Measurements from ENCODE around the gene ASIC1.

ASIC1 gene

GRCh38 chr12:50120953-50121352 lies 63.6 kb downstream of the ASIC1 start:
- H3K4me3 Mint-ChIP-seq = no peak overlapping the region

GRCh38 chr12:50121641-50122040 lies 64.2 kb downstream of the ASIC1 start:
- H3K4me3 Mint-ChIP-seq = no peak overlapping the region
- intact Hi-C loops (cut with micrococcal nuclease) = no loop called here
- H3K36me3 Mint-ChIP-seq (ENCODE audit: low read depth) = peaks cover 94% of the 10 kb centered on the region
- H3K27ac Mint-ChIP-seq = no peak overlapping the region
- H3K9me3 Mint-ChIP-seq = no peaks in the 10 kb centered on the region
- peaks cover 22% of the 10 kb centered on the region for H3K4me1 Mint-ChIP-seq (ENCODE audit: low read depth)
- H3K27me3 Mint-ChIP-seq = no peaks in the 10 kb centered on the region

More at GRCh38 chr12:50120953-50121352, 63.6 kb downstream of the ASIC1 start:
- Mint-ChIP-seq H3K4me1 (ENCODE audit: low read depth) (peaks cover 29% of the 10 kb centered on the region), H3K27me3 (no peaks in the 10 kb centered on the region), H3K9me3 (no peaks in the 10 kb centered on the region), H3K36me3 (ENCODE audit: low read depth) (peaks cover 94% of the 10 kb centered on the region), H3K27ac (no peak overlapping the region)
- intact Hi-C loops (cut with micrococcal nuclease) = no loop called here

GRCh38 chr12:50123203-50123602 lies 65.8 kb downstream of the ASIC1 start:
- Mint-ChIP-seq H3K4me1 (ENCODE audit: low read depth) (peaks cover 14% of the 10 kb centered on the region), H3K27ac (no peak overlapping the region), H3K27me3 (no peaks in the 10 kb centered on the region)

GRCh38 chr12:50127546-50127945 lies 70.2 kb downstream of the ASIC1 start:
- H3K36me3 Mint-ChIP-seq (ENCODE audit: low read depth) = peaks cover 96% of the 10 kb centered on the region
- intact Hi-C loops (cut with micrococcal nuclease) = no loop called here
- no peaks in the 10 kb centered on the region for H3K9me3 Mint-ChIP-seq
- H3K4me1 Mint-ChIP-seq (ENCODE audit: low read depth) = peaks cover 41% of the 10 kb centered on the region
- no peak overlapping the region for H3K4me3 Mint-ChIP-seq
- H3K27ac Mint-ChIP-seq = no peak overlapping the region
- no peaks in the 10 kb centered on the region for H3K27me3 Mint-ChIP-seq

More at GRCh38 chr12:50123203-50123602, 65.8 kb downstream of the ASIC1 start:
- intact Hi-C loops (cut with micrococcal nuclease) = no loop called here
- Mint-ChIP-seq H3K9me3 (no peaks in the 10 kb centered on the region), H3K36me3 (ENCODE audit: low read depth) (peaks cover 94% of the 10 kb centered on the region), H3K4me3 (no peak overlapping the region)

- intact Hi-C loops (cut with micrococcal nuclease) = no loop called here
- H3K4me1 Mint-ChIP-seq (ENCODE audit: low read depth) = peaks cover 45% of the 10 kb centered on the region
- H3K4me3 Mint-ChIP-seq = no peak overlapping the region
- H3K9me3 Mint-ChIP-seq = no peaks in the 10 kb centered on the region
- H3K27me3 Mint-ChIP-seq = no peaks in the 10 kb centered on the region
- peak overlapping the region; percentile 48 for H3K27ac Mint-ChIP-seq
- H3K36me3 Mint-ChIP-seq (ENCODE audit: low read depth) = peaks cover 95% of the 10 kb centered on the region
Observed at GRCh38 chr12:50129290-50129689, 71.9 kb downstream of the ASIC1 start.

- H3K9me3 Mint-ChIP-seq = no peaks in the 10 kb centered on the region
- H3K4me3 Mint-ChIP-seq = no peak overlapping the region
- H3K27ac Mint-ChIP-seq = no peak overlapping the region
- no peaks in the 10 kb centered on the region for H3K27me3 Mint-ChIP-seq
- H3K36me3 Mint-ChIP-seq (ENCODE audit: low read depth) = peaks cover 93% of the 10 kb centered on the region
- intact Hi-C loops (cut with micrococcal nuclease) = loop anchor here (1.0 kb wide), 1 partner anchor 43 kb away; no protein-coding TSS in a partner anchor
- H3K4me1 Mint-ChIP-seq (ENCODE audit: low read depth) = peaks cover 31% of the 10 kb centered on the region
Observed at GRCh38 chr12:50132505-50133135, 75.2 kb downstream of the ASIC1 start.

Measured in dendritic cell treated with granulocyte-macrophage colony-stimulating factor and Interleukin-4, amounts not matched to agents 40 ng/mL and 50 ng/mL, for 4 days (primary cell).